Measurements from ENCODE around the gene ARHGAP27. TPM values are rescaled to one million over a fixed set of nuclear protein-coding genes. Genes with fewer than 3 reads are reported as not detected.
"Not testable (repeated sequence)": the region's sequence is repeated elsewhere in the genome, so short reads cannot be mapped to it uniquely, and the experiment has no call there.

Gene ARHGAP27
- total RNA-seq, 1 experiment from 2014 or later = 104 TPM

DNA sequence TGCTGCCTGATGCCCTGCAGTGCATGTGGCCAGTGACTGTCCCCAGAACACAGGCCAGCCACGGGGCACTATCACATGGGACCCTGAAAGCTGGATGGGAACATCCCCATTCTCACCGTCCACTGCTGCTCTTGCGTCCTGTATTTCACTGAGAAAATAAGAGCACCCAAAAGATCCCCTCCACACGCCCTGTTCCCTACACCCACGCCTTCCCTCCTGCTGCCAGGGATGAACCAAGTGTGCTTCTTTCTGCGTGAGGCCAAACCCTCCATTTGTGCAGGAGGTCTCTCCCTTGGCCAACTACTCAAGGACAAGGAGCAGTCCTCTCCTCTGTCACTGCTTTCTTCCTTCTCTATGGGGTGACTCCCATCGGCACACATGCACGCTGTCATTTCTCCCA, 21.7 kb upstream of the ARHGAP27 start:
- BruUV-seq (replicated peaks); intact Hi-C loops (cut with micrococcal nuclease; ENCODE audit: unreplicated experiment); H3K27ac Mint-ChIP-seq (ENCODE audit: unreplicated experiment): not testable (repeated sequence)

DNA sequence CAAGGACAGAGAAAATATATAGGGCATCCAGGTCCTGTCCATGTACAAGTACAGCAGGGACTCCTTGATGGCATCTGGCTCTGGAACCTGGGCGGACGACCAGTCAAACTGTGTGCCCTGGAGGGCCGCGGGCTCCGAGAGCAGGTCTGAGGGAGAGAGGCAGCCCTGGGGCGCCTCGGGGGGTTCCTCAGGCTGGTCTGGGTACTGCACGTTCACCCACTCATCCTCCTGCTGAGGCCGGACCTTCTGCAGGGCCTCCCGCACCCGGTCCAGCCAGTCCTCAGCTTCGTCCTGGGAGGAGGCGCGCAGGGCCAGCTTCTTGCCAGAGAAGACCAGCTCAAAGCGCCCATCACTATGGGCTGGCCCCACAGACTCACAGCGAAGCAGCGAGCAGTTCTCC, 21.1 kb upstream of the ARHGAP27 start:
- peaks cover 22% of the 10 kb centered on the region for H3K36me3 Mint-ChIP-seq (ENCODE audit: insufficient read depth, unreplicated experiment)
- H3K4me3 Mint-ChIP-seq (ENCODE audit: low read depth, unreplicated experiment); H3K27me3 Mint-ChIP-seq (ENCODE audit: unreplicated experiment); BruUV-seq (replicated peaks); H3K9me3 Mint-ChIP-seq (ENCODE audit: low read depth, unreplicated experiment); DNase-seq; H3K4me1 Mint-ChIP-seq (ENCODE audit: low read depth, unreplicated experiment); H3K27ac Mint-ChIP-seq (ENCODE audit: unreplicated experiment); intact Hi-C loops (cut with micrococcal nuclease; ENCODE audit: unreplicated experiment); CTCF ChIA-PET: not testable (repeated sequence)

More for the DNA sequence above, 21.7 kb upstream of the ARHGAP27 start:
- H3K27me3 Mint-ChIP-seq (ENCODE audit: unreplicated experiment); H3K4me1 Mint-ChIP-seq (ENCODE audit: low read depth, unreplicated experiment); DNase-seq; CTCF ChIA-PET; H3K4me3 Mint-ChIP-seq (ENCODE audit: low read depth, unreplicated experiment); H3K9me3 Mint-ChIP-seq (ENCODE audit: low read depth, unreplicated experiment): not testable (repeated sequence)
- peaks cover 27% of the 10 kb centered on the region for H3K36me3 Mint-ChIP-seq (ENCODE audit: insufficient read depth, unreplicated experiment)

GRCh38 chr17:45453225-45453534, 20.5 kb upstream of the ARHGAP27 start:
- DNase-seq; H3K4me3 Mint-ChIP-seq (ENCODE audit: low read depth, unreplicated experiment); CTCF ChIA-PET; BruUV-seq (replicated peaks); H3K27ac Mint-ChIP-seq (ENCODE audit: unreplicated experiment); intact Hi-C loops (cut with micrococcal nuclease; ENCODE audit: unreplicated experiment); H3K9me3 Mint-ChIP-seq (ENCODE audit: low read depth, unreplicated experiment); H3K27me3 Mint-ChIP-seq (ENCODE audit: unreplicated experiment): not testable (repeated sequence)
- H3K4me1 Mint-ChIP-seq (ENCODE audit: low read depth, unreplicated experiment) = peaks cover 11% of the 10 kb centered on the region
- H3K36me3 Mint-ChIP-seq (ENCODE audit: insufficient read depth, unreplicated experiment) = peaks cover 27% of the 10 kb centered on the region

GRCh38 chr17:45452329-45453224, 19.9 kb upstream of the ARHGAP27 start:
- H3K9me3 Mint-ChIP-seq (ENCODE audit: low read depth, unreplicated experiment) = not testable (repeated sequence)

DNA sequence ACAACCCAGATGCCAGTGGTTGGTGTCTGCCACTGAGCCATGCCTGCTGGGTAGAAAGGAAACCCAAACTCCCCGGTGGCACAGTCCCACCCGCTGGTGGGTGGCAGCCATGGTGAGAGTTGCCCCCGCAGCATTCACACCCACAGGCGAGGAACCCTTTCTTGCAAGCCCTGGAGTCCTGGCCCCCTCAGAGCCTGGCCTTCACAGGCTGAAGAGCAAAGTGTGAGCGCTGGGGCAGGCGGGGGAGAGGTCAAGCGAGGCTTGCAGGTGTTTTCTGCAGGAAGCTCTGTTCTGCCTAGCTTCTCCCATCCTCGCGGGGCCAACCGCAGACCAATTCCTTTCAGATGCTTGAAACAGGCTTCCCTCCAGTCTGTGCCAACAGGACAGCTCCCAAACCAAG, 19.0 kb upstream of the ARHGAP27 start:
- DNase-seq; H3K27me3 Mint-ChIP-seq (ENCODE audit: unreplicated experiment); CTCF ChIA-PET; H3K9me3 Mint-ChIP-seq (ENCODE audit: low read depth, unreplicated experiment); BruUV-seq (replicated peaks); H3K27ac Mint-ChIP-seq (ENCODE audit: unreplicated experiment); intact Hi-C loops (cut with micrococcal nuclease; ENCODE audit: unreplicated experiment); H3K4me3 Mint-ChIP-seq (ENCODE audit: low read depth, unreplicated experiment): not testable (repeated sequence)
- peaks cover 26% of the 10 kb centered on the region for H3K4me1 Mint-ChIP-seq (ENCODE audit: low read depth, unreplicated experiment)
- peaks cover 37% of the 10 kb centered on the region for H3K36me3 Mint-ChIP-seq (ENCODE audit: insufficient read depth, unreplicated experiment)

More at GRCh38 chr17:45452329-45453224, 19.9 kb upstream of the ARHGAP27 start:
- Mint-ChIP-seq H3K36me3 (ENCODE audit: insufficient read depth, unreplicated experiment) (peaks cover 33% of the 10 kb centered on the region), H3K4me1 (ENCODE audit: low read depth, unreplicated experiment) (peaks cover 17% of the 10 kb centered on the region)
- H3K27me3 Mint-ChIP-seq (ENCODE audit: unreplicated experiment); H3K27ac Mint-ChIP-seq (ENCODE audit: unreplicated experiment); intact Hi-C loops (cut with micrococcal nuclease; ENCODE audit: unreplicated experiment); CTCF ChIA-PET; H3K4me3 Mint-ChIP-seq (ENCODE audit: low read depth, unreplicated experiment); BruUV-seq (replicated peaks); DNase-seq: not testable (repeated sequence)

- Mint-ChIP-seq H3K4me1 (ENCODE audit: low read depth, unreplicated experiment) (peaks cover 28% of the 10 kb centered on the region), H3K27ac (ENCODE audit: unreplicated experiment) (no peak overlapping the region), H3K27me3 (ENCODE audit: unreplicated experiment) (no peaks in the 10 kb centered on the region), H3K9me3 (ENCODE audit: low read depth, unreplicated experiment) (no peaks in the 10 kb centered on the region), H3K36me3 (ENCODE audit: insufficient read depth, unreplicated experiment) (peaks cover 35% of the 10 kb centered on the region), H3K4me3 (ENCODE audit: low read depth, unreplicated experiment) (no peak overlapping the region)
- intact Hi-C loops (cut with micrococcal nuclease; ENCODE audit: unreplicated experiment) = no loop called here
- no peak for DNase-seq
- TF ChIP-seq, protein P1, sequence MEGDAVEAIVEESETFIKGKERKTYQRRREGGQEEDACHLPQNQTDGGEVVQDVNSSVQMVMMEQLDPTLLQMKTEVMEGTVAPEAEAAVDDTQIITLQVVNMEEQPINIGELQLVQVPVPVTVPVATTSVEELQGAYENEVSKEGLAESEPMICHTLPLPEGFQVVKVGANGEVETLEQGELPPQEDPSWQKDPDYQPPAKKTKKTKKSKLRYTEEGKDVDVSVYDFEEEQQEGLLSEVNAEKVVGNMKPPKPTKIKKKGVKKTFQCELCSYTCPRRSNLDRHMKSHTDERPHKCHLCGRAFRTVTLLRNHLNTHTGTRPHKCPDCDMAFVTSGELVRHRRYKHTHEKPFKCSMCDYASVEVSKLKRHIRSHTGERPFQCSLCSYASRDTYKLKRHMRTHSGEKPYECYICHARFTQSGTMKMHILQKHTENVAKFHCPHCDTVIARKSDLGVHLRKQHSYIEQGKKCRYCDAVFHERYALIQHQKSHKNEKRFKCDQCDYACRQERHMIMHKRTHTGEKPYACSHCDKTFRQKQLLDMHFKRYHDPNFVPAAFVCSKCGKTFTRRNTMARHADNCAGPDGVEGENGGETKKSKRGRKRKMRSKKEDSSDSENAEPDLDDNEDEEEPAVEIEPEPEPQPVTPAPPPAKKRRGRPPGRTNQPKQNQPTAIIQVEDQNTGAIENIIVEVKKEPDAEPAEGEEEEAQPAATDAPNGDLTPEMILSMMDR (IDR thresholded peaks at IDR 0.05; ENCODE audit: unreplicated experiment) = no peak
- CTCF ChIA-PET = no interaction called here
- no TSS peak for BruUV-seq (replicated peaks)
Observed at GRCh38 chr17:45451131-45451530, 18.5 kb upstream of the ARHGAP27 start.

DNA sequence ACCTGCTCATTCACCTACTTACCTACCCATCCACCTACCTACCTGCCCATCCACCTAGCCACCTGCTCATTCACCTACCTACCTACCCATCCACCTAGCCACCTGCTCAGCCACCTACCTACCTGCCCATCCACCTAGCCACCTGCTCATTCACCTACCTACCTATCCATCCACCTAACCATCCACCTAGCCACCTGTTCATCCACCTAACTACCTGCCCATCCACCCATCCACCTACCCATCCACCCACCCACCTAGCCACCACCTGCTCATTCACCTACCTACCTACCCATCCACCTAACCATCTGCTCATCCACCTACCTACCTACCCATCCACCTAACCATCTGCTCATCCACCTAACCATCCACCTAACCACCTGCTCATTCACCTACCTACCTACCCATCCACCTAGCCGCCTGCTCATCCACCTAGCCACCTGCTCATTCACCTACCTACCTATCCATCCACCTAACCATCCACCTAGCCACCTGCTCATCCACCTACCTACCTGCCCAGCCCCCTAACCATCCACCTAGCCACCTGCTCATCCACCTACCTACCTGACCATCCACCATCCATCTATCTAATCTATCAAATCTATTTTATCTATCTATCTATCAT, 17.1 kb upstream of the ARHGAP27 start:
- DNase-seq; CTCF ChIA-PET; H3K27me3 Mint-ChIP-seq (ENCODE audit: unreplicated experiment); H3K4me3 Mint-ChIP-seq (ENCODE audit: low read depth, unreplicated experiment); BruUV-seq (replicated peaks); H3K9me3 Mint-ChIP-seq (ENCODE audit: low read depth, unreplicated experiment); intact Hi-C loops (cut with micrococcal nuclease; ENCODE audit: unreplicated experiment): not testable (repeated sequence)
- H3K4me1 Mint-ChIP-seq (ENCODE audit: low read depth, unreplicated experiment) = peaks cover 41% of the 10 kb centered on the region
- peak overlapping the region; percentile 8 for H3K27ac Mint-ChIP-seq (ENCODE audit: unreplicated experiment)
- peaks cover 43% of the 10 kb centered on the region for H3K36me3 Mint-ChIP-seq (ENCODE audit: insufficient read depth, unreplicated experiment)

DNA sequence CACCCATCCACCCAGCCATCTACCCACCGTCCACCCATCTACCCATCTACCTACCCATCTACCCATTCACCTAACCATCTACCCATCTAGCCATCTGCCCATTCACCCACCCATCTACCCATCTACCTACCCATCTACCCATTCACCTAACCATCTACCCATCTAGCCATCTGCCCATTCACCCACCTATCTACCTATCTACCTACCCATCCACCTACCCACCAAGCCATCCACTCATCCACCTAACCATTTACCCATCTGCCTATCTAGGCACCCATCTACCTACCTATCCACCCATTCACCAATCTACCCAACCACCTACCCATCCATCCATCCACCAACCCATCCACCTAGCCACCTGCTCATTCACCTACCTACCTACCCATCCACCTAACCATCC, 16.6 kb upstream of the ARHGAP27 start:
- H3K9me3 Mint-ChIP-seq (ENCODE audit: low read depth, unreplicated experiment); intact Hi-C loops (cut with micrococcal nuclease; ENCODE audit: unreplicated experiment); DNase-seq; BruUV-seq (replicated peaks); H3K27me3 Mint-ChIP-seq (ENCODE audit: unreplicated experiment); H3K4me3 Mint-ChIP-seq (ENCODE audit: low read depth, unreplicated experiment); CTCF ChIA-PET: not testable (repeated sequence)
- peak overlapping the region; percentile 8 for H3K27ac Mint-ChIP-seq (ENCODE audit: unreplicated experiment)
- H3K36me3 Mint-ChIP-seq (ENCODE audit: insufficient read depth, unreplicated experiment) = peaks cover 47% of the 10 kb centered on the region
- peaks cover 46% of the 10 kb centered on the region for H3K4me1 Mint-ChIP-seq (ENCODE audit: low read depth, unreplicated experiment)

GRCh38 chr17:45448483-45448882, 15.8 kb upstream of the ARHGAP27 start:
- H3K9me3 Mint-ChIP-seq (ENCODE audit: low read depth, unreplicated experiment); BruUV-seq (replicated peaks); DNase-seq; CTCF ChIA-PET; intact Hi-C loops (cut with micrococcal nuclease; ENCODE audit: unreplicated experiment); H3K27me3 Mint-ChIP-seq (ENCODE audit: unreplicated experiment): not testable (repeated sequence)
- peaks cover 51% of the 10 kb centered on the region for H3K36me3 Mint-ChIP-seq (ENCODE audit: insufficient read depth, unreplicated experiment)
- peak overlapping the region; percentile 37 for H3K4me3 Mint-ChIP-seq (ENCODE audit: low read depth, unreplicated experiment)
- peaks cover 46% of the 10 kb centered on the region for H3K4me1 Mint-ChIP-seq (ENCODE audit: low read depth, unreplicated experiment)
- H3K27ac Mint-ChIP-seq (ENCODE audit: unreplicated experiment) = peak overlapping the region; percentile 92

Measured in Calu3 (cell line).